GM18508 (cell line): ENCODE results near the gene PCGF1.
A peak's percentile ranks its signal among the peaks of the same experiment; 100 is the strongest.

Source experiments
- ATAC-seq: cut with Tn5 transposase; IDR thresholded peaks from one replicate; pipeline ENCODE4 v1.9.1; 2021; ENCODE audit warnings: moderate number of reproducible peaks; ENCODE audit not compliant: insufficient read depth, unreplicated experiment

Gene PCGF1

DNA sequence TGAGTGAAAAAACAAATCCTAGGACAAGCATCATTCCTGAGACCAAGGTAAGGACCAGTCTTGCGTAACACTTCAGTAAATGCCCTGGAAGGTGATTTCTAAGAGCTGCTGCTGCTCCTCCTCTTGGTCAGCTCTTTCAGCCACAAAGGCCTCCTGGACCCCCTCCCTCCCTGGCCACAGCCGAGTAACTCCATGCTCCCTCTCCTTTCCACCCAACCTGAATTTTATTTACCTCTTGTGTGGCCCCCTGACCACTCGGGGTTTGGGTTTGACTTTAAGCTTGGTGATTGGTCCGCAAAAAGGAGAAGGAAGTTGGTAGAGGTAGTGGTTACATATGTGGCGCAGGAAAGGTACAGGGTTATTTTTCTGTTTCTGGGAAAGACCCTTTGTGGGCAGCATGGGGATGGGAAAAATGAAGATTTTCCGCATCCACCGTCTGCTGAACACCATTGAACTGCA lies 31.4 kb upstream of the PCGF1 start:
- ATAC-seq, result no peak

GRCh38 chr2:74537140-74537539 lies 29.6 kb upstream of the PCGF1 start:
- no peak for ATAC-seq

DNA sequence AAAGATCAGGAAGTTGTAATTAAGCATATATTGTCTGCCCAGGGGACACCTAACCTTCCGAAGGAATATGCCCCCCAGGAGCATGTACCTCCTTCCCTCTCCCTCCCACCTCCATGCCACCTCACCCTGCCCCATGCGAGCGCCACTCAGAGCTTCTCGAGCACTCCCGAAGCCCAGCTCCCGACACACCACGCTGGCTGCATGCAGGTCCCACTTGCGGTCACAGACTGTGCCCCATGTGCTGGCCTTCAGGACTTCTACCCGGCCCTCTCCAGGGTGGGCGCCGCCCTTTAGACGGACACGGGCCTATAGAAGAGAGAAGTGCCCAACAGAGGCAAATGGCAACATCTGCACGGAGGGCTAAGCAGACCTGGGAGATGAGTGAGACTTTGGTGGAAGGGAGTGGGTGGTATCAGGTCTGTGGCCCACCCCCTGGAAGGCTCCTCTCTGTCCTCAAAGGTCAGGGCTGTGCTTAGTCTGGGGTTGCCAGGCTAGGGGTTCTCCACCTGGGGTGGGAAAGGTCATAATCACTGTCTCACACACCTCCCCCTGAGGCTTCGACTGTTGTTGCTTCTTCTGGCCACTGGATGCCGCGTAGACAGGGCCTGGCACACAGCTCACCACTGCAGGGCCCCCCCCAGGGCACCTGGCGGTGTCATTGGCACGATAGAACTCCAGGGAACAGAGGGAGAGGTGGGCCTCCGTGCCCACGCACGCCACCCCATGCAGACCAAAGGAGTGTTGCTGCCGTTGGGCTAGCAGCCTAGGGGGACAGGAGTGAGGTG lies 28.9 kb upstream of the PCGF1 start:
- ATAC-seq, result no peak

- ATAC-seq, result no peak
These were observed 28.0 kb upstream of the PCGF1 start for GRCh38 chr2:74535440-74535965.

- no peak for ATAC-seq
These were observed 26.9 kb upstream of the PCGF1 start for GRCh38 chr2:74534411-74534810.

GRCh38 chr2:74533464-74533863 lies 26.0 kb upstream of the PCGF1 start:
- ATAC-seq, result no peak

- ATAC-seq, result no peak
These were observed 24.7 kb upstream of the PCGF1 start for GRCh38 chr2:74532222-74532621.

DNA sequence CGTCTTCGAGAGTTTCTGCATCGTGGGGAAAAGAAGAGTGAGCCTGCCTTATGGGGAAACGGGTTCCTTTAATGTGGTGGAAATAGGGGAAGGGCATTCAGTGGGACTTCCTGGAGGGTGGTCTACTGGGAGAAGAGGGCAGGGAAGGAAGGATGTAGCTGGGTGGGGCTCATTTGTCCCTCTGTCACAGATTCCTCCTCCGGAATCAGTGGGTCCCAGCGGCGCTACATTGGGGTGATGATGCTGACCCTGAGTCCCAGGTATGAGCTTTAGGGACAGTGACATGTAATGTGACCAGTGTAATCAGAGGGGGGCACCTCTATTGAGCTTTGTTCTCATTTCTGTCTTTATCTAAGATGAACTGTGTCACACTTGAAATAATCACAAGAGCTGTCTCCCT lies 24.2 kb upstream of the PCGF1 start:
- ATAC-seq, result no peak

GRCh38 chr2:74530239-74531187 lies 23.0 kb upstream of the PCGF1 start:
- ATAC-seq, result no peak

DNA sequence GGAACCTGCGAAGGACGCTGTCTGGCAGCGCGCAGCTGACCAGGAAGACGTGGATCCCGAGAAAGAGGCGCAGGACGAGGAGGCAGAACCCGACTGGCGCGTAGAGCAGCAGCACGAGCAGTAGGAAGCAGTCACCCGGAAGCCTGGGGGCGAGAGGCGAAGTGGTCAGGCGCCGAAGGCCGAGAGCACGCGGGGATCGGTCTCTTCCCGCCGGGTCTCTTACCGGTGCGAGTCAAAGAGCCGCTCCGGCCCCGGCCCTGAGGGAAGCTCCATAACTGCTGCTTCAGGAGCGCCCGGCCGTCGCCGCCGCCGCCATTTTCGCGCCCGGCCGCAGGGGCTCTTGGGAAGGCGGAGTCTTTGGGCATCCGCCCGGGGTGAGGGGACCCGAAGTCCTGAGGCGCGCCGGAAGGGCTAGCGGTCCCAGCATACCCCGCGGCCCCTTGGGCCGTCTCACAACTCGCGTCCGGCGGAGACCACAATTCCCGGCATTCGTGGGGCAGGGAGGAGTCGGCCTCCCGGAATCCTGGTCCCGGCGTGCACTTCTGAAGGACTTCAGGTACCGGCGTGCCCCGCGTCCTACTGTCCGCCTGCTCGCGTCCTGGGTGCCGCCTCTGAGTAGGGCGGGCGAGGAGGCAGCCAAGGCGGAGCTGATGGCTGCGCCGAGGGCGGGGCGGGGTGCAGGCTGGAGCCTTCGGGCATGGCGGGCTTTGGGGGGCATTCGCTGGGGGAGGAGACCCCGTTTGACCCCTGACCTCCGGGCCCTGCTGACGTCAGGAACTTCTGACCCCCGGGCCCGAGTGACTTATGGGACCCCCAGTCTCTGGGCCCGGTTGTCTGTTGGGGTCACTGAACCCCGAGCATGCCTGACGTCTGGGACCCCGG lies 22.1 kb upstream of the PCGF1 start, which contains the start of the genes AUP1 and HTRA2:
Gene AUP1, minus strand, starts transcription at position 350 of the 882 bp plus-strand sequence. Its CDS starts 77 bp downstream, at position 273.
Gene HTRA2, plus strand, starts transcription at position 577 of the 882 bp plus-strand sequence. Its CDS starts 74 bp downstream, at position 651.
- peak; percentile 61 for ATAC-seq

GRCh38 chr2:74528600-74529356 lies 21.3 kb upstream of the PCGF1 start:
- peak; percentile 1 for ATAC-seq

DNA sequence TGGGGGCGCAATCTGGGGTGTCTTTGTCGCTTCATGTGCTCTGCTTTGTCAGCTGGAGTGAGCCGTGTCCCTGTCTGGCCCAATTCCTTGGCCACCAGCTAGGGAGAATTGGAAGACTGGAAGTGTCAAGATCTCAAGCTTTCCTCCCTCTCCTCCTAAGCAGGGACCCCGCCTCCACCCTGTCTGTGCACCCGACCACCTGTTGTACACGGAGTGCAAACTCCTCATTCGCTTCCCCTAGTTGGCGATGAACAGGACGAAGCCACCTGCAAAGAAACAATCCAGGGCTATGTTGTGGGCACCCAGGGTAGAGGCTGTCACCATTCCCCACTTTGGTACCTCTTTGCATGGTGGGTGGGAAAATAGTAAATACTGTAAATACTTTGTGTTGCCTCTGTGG lies 20.2 kb upstream of the PCGF1 start:
- ATAC-seq, result no peak

DNA sequence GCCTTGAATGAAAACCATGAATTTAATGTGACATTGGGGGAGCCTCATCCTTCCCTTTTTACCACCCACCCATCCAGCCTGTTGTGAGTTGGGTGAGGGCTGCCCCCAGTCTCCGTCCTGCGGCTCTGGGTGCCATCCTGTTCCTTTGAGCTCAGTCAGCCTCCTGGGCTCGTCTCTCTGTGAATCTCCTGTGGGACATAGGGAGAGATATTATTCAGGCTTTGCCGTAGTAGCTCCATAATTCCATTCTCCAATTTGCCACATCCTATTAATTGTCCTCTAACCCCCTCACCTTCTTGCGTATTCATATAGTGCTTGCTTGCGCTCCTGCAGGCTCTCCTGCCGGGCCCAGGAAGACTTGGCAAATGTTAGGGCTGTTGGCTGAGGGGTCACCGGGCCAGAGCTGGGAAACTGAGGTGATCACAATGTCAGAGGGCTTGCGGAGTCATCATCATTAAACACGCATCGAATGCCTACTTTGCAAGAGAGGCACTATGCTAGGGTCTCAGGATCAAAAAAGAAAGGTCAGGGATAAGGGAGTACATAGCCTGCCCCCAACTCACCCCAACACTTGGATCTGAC lies 19.2 kb upstream of the PCGF1 start:
- ATAC-seq, result no peak

- no peak for ATAC-seq
These were observed 18.5 kb upstream of the PCGF1 start, which contains the start of gene DQX1 for GRCh38 chr2:74525717-74526648. Gene DQX1 (minus strand): TSS chr2:74526231. CDS start chr2:74525729, 502 bp downstream.

GRCh38 chr2:74524955-74525716 lies 17.6 kb upstream of the PCGF1 start:
- ATAC-seq, result no peak

- ATAC-seq, result no peak
These were observed 16.5 kb upstream of the PCGF1 start for GRCh38 chr2:74524005-74524404.

DNA sequence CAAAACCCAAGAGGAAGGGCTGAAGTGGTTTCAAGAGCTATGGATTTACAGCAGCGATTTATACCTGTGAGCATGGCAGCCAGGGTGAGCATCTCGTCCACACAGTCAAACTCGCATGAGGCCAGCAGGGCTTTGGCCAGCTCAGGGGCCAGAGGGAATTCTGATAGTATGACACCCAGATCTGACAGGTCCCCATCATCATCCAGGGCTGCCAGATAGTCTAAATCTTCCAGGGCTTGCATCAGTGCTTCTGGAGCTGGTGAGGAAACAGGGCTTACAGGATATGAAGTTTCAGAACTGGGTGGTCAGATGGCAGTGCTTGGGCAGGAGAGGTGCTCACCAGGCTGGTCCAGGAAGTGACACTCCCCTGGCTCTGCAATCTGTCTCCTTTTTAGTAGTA lies 15.0 kb upstream of the PCGF1 start:
- ATAC-seq, result no peak
